HG02885 (cell line): ENCODE data around the gene ARRDC3.
"Not testable (repeated sequence)": the region's sequence is repeated elsewhere in the genome, so short reads cannot be mapped to it uniquely, and the experiment has no call there.

Source experiments
- ATAC-seq: cut with Tn5 transposase; IDR thresholded peaks from one replicate; pipeline ENCODE4 v1.9.1; 2021; ENCODE audit warnings: mild to moderate bottlenecking; ENCODE audit not compliant: unreplicated experiment, poor library complexity

Gene ARRDC3

DNA sequence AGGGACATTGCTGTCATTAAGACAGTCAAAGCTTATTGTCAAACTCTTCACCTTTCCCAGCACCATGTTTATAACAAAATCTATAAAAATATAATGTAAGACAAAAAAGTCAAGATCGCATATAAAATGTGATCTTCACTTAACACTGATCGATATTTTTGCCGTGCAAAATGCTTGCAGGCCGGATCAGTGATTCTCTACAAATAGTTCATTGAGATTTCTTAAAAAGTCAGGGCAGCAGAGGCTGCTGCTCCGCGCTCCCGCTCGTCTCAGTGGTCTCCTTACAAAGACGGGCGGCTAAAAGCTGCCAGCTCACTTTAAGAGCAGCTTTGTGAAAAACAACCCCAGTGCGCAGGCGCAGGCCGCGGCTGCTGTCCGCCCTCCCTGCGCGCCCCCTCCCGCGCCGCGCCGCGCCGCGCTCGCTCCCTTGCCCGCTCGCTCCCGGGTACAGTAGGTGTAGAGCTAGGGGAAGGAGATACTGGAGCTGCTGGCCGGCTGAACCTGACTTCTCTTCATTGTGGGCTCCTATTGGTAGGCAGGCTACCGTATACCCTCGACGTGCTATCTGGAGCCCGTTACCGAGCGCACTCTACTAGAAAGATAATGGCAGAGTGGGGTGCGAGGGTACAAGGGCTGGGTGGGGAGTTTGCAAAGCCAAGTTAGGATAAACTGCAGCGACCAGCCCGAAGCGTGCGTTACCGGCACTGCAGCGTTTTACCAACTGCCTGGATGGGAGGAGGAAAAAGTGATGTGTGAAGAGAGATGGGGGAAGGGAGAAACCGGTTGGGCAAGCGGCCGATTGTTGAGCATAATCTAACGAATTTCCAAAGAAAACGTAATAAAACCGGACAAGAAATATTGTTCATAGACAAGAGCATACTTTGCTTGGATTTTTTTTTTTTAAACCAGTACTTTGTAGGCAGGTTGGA lies at the start of gene ARRDC3:
Gene ARRDC3, minus strand, starts transcription at position 291 of the 929 bp plus-strand sequence. Its CDS starts 225 bp downstream, at position 66.
- ATAC-seq = peak; percentile 54

DNA sequence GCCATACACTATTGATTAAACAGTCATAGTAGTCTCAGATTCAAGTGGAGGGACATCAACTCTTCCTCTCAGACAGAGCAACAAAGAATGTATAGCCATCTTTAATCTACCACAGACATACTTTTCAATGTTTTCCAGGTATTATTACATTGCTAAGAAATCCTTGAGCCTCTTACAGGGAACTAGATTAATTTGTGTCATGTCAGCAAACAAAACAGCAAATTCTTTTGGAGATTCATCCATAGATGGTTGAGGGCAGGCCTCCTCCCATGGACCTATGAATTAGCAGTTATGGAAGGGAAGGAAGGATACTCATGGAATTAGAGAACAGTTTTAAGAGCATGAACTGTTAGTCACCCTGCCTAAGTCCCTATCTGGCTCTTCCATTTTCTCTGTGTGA lies 47.8 kb upstream of the ARRDC3 start:
- ATAC-seq = no peak

DNA sequence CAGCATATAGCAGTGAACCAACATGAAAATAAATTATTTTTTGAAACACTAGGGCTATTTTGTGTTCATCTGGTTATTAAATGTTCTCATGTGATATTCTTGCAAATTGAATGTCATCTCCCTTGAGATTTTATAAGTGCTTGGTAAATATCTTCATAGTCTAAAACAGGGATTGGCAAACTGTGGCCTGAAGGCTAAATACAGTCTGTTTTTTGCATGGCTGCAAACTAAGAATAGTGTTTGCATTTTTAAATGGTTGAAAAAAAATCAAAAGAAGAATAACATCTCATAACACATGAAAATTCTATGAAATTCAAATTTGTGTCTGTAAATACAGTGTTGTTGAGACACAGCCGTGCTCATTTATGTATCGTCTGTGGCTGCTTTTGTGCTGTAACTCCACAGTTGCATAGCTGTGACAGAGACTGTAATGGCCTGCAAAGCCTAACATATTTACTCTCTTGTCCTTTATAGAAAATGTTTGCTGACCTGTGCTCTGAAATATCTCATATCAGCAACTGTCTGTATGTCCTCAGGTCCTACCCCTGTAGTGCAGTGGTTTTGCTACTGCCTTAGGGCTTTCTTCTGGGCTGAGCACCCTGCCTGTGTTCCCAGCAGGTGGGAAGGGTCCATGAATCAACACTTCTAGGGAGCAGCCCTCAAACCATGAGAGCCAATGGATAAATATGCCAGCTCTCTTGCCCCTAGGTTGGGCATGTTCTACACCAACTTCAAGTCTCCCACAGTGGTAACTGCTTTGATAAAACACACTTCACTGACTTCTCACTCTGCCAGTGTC lies 41.7 kb upstream of the ARRDC3 start:
- ATAC-seq = no peak

DNA sequence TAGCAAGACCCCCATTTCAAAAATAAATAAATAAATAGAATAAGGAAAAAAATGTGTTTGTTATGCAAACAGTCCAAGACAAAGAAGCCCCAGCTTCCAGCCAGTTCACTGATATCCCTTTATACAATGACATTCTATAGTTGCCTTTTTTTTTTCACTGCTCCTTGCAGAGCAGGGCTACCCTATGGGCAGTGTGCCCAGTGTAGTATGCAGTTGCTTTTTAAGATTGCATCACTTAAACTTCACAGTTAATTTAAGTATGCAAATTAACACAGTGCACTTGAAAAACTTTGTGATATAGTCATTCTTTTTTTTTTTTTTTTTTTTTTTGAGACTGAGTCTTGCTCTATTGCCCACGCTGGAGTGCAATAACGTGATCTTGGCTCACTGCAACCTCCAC lies 40.8 kb upstream of the ARRDC3 start:
- no peak for ATAC-seq

- no peak for ATAC-seq
Observed at GRCh38 chr5:91420879-91421278, 37.8 kb upstream of the ARRDC3 start.

DNA sequence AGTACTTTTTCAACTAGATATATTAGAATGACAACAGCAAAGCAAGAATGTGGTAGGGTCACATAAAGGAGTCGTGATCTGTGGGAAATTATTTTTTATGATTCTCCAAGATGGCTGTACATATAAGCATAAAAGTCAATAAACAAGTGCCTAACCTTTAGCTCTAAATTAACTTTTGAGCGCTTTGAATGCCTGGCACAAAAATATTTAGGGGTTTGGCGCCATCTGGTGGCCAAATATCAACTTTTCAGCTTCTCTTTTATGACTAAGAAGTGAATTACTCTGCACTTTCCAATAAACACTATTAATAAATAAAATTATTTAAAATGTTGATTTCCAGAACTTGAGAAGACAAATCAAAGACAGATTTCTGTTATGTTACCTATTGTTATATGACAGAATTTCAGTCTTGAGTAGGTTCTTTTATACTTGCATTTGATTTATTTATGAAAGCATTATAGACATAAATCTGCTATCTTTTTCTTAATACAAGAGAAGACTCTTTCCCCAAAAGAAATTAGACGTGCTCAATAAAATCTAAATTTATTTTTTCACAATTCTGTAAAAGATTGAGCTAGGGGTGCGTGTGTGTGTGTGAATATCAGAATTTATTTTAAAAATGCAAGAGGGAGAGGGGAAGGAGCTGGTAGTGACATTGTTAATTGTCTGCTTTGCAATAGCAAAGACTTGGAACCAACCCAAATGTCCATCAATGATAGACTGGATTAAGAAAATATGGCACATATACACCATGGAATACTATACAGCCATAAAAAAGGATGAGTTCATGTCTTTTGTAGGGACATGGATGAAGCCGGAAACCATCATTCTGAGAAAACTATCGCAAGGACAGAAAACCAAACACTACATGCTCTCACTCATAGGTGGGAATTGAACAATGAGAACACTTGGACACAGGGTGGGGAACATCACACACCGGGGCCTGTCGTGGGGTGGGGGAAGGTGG lies 36.7 kb upstream of the ARRDC3 start:
- peak; percentile 71 for ATAC-seq

GRCh38 chr5:91419136-91419535 lies 36.0 kb upstream of the ARRDC3 start:
- ATAC-seq = no peak

DNA sequence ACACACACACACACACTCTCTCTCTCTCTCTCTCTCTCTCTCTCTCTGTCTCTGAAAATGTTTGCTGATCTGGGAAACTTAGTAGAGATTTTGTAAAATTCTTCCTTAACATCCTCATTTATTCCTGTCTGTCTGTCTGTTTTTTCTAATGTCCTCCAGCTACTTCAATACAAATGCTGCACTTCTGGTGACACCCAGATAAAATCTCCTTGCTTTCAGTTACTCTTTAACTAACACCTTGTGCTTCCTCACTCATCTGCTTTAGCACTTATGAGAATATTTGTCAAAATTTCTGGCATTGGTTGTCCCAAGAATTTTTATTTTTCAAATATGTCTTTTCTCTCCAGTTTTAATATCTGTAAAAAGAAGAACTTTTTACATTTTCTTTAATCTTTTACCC lies 35.0 kb upstream of the ARRDC3 start:
- ATAC-seq = no peak

DNA sequence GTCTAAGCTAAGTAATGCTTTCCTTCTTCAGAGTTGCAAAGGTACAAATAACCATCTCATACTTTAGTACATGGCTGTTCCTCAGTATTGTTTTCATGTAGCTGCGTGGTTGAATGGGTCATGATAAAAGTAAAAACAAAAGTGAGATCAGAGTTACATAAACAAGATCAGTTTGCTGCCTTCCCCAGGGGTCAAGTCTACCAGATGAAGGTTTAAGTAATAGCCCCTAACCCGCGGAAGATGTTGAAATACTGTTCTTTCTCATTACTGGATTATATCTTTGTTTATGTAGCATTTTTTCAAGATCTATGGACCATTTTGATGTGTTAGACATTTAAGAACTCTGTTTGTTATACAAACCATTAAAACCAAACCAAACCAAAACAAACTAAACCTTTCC lies 34.1 kb upstream of the ARRDC3 start:
- ATAC-seq = no peak

DNA sequence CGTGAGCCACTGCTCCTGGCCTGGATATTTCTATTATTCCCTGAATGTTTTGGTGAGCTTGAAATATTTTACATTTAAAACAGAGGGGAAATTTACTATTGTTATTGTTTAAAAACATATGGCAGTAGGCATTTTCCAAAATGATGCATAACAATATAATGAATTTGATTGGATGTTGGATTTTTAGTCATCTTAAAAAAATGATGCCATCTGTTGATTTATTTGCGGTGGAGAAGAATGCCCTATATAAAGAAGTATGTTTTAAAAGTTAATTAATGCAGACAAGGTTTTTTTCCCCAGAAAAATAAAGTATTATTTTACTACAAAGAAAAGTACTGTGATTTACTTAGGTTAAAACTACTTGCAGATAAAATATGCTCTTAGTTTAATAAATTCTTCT lies 33.4 kb upstream of the ARRDC3 start:
- no peak for ATAC-seq

DNA sequence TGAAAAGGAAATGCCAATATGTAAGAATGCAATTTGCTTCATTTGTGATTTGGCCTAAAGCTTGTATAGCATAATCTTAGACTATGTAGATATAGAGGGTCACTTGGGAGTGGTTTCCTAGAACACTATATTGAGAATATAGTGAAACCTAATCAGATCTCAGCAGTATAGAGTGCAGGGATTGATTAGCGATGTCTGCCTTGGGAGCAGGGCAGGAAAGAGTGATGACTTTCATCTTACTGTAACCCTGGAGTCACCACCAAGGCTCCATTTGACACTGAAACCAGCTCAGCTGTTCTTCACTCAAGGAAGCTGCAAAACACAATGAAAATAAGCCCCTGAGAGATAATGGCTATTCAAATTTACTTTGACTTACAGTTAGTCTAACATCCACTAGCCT lies 26.2 kb upstream of the ARRDC3 start:
- no peak for ATAC-seq

DNA sequence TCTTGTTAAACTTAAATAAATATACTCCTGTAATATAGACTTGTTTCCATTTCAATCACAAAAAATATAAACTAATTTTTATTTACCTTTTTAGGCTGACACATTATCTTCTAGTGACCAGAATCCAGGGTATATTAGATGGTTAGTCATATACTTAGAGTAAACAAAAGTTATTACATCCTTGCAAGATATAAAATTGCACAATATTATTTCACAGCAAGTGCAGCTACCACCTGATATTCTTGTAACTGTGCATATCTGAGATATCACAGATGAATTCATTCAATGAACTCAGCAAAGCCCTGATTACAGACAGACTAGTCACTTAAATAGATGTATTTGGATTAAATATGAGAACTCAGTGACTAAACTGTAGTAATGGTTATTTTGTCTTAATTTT lies 25.6 kb upstream of the ARRDC3 start:
- no peak for ATAC-seq

- ATAC-seq = no peak
Observed at GRCh38 chr5:91407204-91407603, 24.1 kb upstream of the ARRDC3 start.

DNA sequence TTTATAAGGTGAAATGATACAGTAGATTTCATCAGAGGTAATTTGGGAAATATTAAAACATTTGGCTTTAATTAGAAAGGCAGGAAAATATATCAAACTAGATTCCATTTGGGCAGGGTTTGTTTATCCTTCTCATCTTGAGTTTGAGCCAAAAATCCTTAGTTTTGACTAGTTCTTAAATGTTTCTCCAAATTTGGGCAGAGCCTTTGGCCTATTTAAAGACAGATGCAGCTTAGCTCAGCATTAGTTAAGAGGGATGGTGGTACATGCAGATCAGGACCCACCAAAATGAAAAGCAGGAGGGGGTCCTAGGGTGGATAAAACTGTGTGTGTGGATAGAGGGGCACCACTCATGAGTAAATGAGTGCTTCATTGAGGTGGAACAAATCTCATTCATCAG lies 20.3 kb upstream of the ARRDC3 start:
- no peak for ATAC-seq

DNA sequence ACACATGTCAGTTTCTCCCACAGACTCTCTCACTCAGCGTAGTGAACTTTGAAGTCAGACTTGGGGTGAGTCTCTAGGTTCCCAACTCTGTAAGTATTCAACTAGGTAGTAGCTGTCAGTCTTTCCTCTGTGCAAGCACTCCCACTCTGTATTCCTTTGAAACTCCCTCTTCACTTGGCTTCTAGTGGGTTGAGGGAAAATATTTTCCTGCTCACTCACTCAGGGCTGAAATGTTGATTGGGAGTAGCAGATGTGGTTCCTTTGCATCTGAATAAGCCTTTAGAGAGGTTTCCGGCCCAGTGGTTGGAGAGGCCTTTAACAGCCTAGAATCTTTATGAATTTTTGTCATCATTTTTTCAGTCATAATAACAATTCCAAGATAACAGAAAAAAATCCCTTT lies 18.1 kb upstream of the ARRDC3 start:
- ATAC-seq = no peak

GRCh38 chr5:91397791-91398190 lies 14.7 kb upstream of the ARRDC3 start:
- ATAC-seq = peak; percentile 66

DNA sequence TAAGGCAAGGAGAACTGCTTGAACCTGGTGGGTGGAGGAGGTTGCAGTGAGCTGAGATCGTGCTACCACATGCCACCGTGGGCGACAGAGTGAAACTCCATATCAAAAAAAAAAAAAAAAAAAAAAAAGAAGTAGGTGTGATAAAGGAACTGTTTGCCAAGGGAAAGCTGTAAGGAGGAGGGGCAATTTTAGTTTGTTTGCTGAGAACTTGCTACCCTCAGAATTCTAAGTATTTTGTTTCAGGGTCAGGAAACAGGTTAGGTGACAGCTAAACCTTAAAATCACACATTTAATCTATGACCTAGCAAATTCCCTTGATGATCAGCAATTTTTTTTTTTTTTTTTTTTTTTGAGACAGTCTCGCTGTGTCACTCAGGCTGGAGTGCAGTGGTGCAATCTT lies 7.2 kb upstream of the ARRDC3 start:
- no peak for ATAC-seq

- ATAC-seq = not testable (repeated sequence)
Observed at GRCh38 chr5:91389555-91389954, 6.4 kb upstream of the ARRDC3 start.

- ATAC-seq = no peak
Observed at GRCh38 chr5:91388362-91388761, 5.2 kb upstream of the ARRDC3 start.

- ATAC-seq = no peak
Observed at GRCh38 chr5:91386120-91386519, 3.0 kb upstream of the ARRDC3 start.
